Mammary epithelial cell (primary cell): ENCODE data around the gene GLCCI1.

ENCODE experiments used
- EZH2 ChIP-seq: IDR thresholded peaks from 2 replicates; pipeline ENCODE4 v1.6.1; 2012; ENCODE audit warnings: low read length, inconsistent platforms, borderline replicate concordance
- TF ChIP-seq, protein P1 (sequence below), 2 donors: IDR thresholded peaks in 1 of 2; conservative IDR thresholded peaks in 1 of 2; 2 replicates each; pipeline ENCODE4 v1.5.1; 2011 to 2012; ENCODE audit warnings: inconsistent platforms in 2 of 2, low read length in 2 of 2, mild to moderate bottlenecking in 2 of 2, control low read depth in 1 of 2, low read depth in 1 of 2; ENCODE audit not compliant: insufficient read depth in 1 of 2; ENCODE audit errors: extremely low read depth in 1 of 2

DNA sequence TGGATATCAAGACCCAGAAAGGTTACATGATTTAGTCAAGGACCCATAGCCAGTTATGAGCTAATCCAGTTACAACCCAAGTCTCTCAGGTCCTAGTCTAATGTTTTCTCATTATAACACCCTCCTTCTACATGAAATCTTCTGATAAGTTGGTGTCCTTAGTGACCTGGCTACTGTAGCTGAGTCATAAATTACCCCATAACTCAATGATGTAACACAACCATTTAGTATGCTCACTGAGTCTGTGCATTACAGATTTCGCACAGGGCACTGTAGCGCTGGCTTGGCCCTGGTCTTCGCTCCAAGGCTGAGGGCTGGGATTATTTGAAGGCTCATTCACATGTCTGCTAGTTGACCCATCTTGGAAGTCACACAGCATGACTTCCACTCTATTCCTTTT lies 36.0 kb upstream of the GLCCI1 start:
- TF ChIP-seq, protein P1, sequence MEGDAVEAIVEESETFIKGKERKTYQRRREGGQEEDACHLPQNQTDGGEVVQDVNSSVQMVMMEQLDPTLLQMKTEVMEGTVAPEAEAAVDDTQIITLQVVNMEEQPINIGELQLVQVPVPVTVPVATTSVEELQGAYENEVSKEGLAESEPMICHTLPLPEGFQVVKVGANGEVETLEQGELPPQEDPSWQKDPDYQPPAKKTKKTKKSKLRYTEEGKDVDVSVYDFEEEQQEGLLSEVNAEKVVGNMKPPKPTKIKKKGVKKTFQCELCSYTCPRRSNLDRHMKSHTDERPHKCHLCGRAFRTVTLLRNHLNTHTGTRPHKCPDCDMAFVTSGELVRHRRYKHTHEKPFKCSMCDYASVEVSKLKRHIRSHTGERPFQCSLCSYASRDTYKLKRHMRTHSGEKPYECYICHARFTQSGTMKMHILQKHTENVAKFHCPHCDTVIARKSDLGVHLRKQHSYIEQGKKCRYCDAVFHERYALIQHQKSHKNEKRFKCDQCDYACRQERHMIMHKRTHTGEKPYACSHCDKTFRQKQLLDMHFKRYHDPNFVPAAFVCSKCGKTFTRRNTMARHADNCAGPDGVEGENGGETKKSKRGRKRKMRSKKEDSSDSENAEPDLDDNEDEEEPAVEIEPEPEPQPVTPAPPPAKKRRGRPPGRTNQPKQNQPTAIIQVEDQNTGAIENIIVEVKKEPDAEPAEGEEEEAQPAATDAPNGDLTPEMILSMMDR (conservative IDR thresholded peaks at IDR 0.05 in 1 of 2, IDR thresholded peaks at IDR 0.05 in 1 of 2; ENCODE audit: extremely low read depth in 1 of 2, insufficient read depth in 1 of 2, low read depth in 1 of 2, low read length in 2 of 2), result no peak
- no peak for TF ChIP-seq EZH2
